ENCODE results near the gene SCG5.

GRCh38 chr15:32707436-32707835 is 65.9 kb downstream of the SCG5 start:
- TF ChIP-seq CTCF (conservative IDR thresholded peaks at IDR 0.05; ENCODE audit: low read depth, low read length) (no peak), EZH2 (IDR thresholded peaks at IDR 0.05; ENCODE audit: low read length, unreplicated experiment) (no peak), EZH2phosphoT487 (IDR thresholded peaks at IDR 0.05; ENCODE audit: borderline replicate concordance, low read length) (no peak)

Measured in PC-3 (cell line).